A673 (cell line): ENCODE data around the gene EXOC1L.

Source experiments
- EZH2 ChIP-seq: fragments of 200-600 bp; sonication (generic); IDR thresholded peaks from 2 replicates; pipeline ENCODE4 v1.6.1; 2017; ENCODE audit warnings: borderline replicate concordance, low read depth, mild to moderate bottlenecking, mixed read lengths, antibody characterized with exemption, low read length; ENCODE audit not compliant: poor library complexity, severe bottlenecking
- TF ChIP-seq, protein P1 (sequence below): fragments of 300-800, 200-600 bp; sonication (generic); conservative IDR thresholded peaks from 2 replicates; pipeline ENCODE4 v1.5.1; 2017; ENCODE audit warnings: low read depth, mild to moderate bottlenecking, antibody characterized with exemption, low read length, moderate library complexity, mixed read lengths

DNA sequence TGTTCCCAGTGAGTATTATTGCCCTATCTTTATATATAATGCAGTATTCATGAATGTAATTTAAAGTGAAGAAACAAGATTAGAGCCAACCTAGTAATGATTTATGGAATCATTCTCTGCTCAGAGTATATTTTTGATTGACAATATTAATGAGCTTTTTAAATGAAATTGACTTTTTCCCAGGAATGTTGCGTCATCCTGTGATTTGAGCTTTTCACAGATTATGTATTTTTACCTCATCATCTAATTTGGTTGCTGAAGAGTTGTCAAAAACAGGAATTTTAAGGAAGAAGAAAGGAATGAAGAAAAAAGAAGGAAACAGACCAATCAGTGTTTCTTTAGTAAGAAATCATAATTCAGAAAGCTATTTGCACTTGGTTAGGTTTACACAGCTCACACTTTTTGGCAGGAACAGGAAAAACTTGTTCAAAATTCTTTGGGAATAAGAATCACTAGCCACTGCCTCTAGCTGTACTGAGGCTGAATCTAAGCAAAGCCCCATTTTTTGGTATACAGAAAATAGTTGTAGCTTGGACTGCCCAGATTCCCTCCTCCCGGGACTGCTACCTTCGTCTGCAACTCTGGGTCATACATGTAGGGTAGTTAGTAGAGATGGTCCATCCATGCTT, 61.2 kb downstream of the EXOC1L start:
- TF ChIP-seq, protein P1, sequence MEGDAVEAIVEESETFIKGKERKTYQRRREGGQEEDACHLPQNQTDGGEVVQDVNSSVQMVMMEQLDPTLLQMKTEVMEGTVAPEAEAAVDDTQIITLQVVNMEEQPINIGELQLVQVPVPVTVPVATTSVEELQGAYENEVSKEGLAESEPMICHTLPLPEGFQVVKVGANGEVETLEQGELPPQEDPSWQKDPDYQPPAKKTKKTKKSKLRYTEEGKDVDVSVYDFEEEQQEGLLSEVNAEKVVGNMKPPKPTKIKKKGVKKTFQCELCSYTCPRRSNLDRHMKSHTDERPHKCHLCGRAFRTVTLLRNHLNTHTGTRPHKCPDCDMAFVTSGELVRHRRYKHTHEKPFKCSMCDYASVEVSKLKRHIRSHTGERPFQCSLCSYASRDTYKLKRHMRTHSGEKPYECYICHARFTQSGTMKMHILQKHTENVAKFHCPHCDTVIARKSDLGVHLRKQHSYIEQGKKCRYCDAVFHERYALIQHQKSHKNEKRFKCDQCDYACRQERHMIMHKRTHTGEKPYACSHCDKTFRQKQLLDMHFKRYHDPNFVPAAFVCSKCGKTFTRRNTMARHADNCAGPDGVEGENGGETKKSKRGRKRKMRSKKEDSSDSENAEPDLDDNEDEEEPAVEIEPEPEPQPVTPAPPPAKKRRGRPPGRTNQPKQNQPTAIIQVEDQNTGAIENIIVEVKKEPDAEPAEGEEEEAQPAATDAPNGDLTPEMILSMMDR: no peak
- no peak for TF ChIP-seq EZH2
